K562 (cell line): ENCODE measurements around the gene TXNRD1. TPM values are rescaled to one million over a fixed set of nuclear protein-coding genes. Genes with fewer than 3 reads are reported as not detected.

Source experiments
- ARID2 ChIP-seq: fragments of 450-650 bp; IDR thresholded peaks from 2 replicates; pipeline ENCODE4 v1.6.1; 2017; ENCODE audit warnings: antibody characterized with exemption, mild to moderate bottlenecking
- CEBPG ChIP-seq, 3 experiments: fragments of 200-800 bp in 1 of 3; sonication (Bioruptor generic) in 1 of 3; sonication (generic) in 1 of 3; formaldehyde crosslinking in 1 of 3; IDR thresholded peaks in 2 of 3; conservative IDR thresholded peaks in 1 of 3; 2 replicates each; pipeline versions ENCODE4 v1.6.1 to v1.8.0; 2016 to 2022; ENCODE audit warnings: missing compliant biosample characterization in 2 of 3, missing genetic modification characterization in 2 of 3, mild to moderate bottlenecking in 1 of 3, missing genetic modification reagents in 1 of 3
- FOXK2 ChIP-seq, 2 experiments: fragments of 450-650 bp; IDR thresholded peaks in 1 of 2; conservative IDR thresholded peaks in 1 of 2; 2 replicates each; pipeline ENCODE4 v1.6.1; 2016; ENCODE audit warnings: low read depth in 2 of 2, mild to moderate bottlenecking in 1 of 2
- GTF3C2 ChIP-seq: IDR thresholded peaks from 3 replicates; pipeline ENCODE4 v1.6.1; 2011; ENCODE audit warnings: borderline replicate concordance, mild to moderate bottlenecking, moderate library complexity; ENCODE audit not compliant: insufficient read length; ENCODE audit errors: extremely low read depth
- JUND ChIP-seq, 2 experiments: IDR thresholded peaks; 2 replicates in 1 of 2; 3 replicates in 1 of 2; pipeline ENCODE4 v1.6.1; 2011; ENCODE audit warnings: borderline replicate concordance in 2 of 2, low read depth in 2 of 2, low read length in 2 of 2, improper control_type of control experiment in 1 of 2, missing biosample characterization in 1 of 2, missing genetic modification characterization in 1 of 2, missing genetic modification reagents in 1 of 2
- MAZ ChIP-seq, 2 experiments: fragments of 450-650 bp in 1 of 2; sonication (generic) in 1 of 2; formaldehyde crosslinking; IDR thresholded peaks in 1 of 2; conservative IDR thresholded peaks in 1 of 2; 2 replicates each; pipeline versions ENCODE4 v1.4.0 to v1.5.0; 2020; ENCODE audit warnings: mild to moderate bottlenecking in 1 of 2, missing genetic modification reagents in 1 of 2
- NFE2L1 ChIP-seq: fragments of 450-650 bp; IDR thresholded peaks from 2 replicates; pipeline ENCODE4 v1.6.1; 2016; ENCODE audit warnings: missing genetic modification characterization, low read depth, mild to moderate bottlenecking, missing compliant biosample characterization, moderate library complexity, borderline replicate concordance
- RAD21 ChIP-seq, 2 experiments: fragments of 250-450 bp in 1 of 2; fragments of 450-650 bp in 1 of 2; sonication (Bioruptor Pico) in 1 of 2; formaldehyde crosslinking in 1 of 2; IDR thresholded peaks in 1 of 2; conservative IDR thresholded peaks in 1 of 2; 2 replicates each; pipeline versions ENCODE4 v1.4.0 to v1.8.0; 2020 to 2022; ENCODE audit warnings: mild to moderate bottlenecking in 2 of 2, moderate library complexity in 1 of 2
- SMAD2 ChIP-seq: fragments of 150-350 bp; IDR thresholded peaks from 2 replicates; pipeline ENCODE4 v1.6.1; 2014; ENCODE audit warnings: low read depth, mild to moderate bottlenecking, low read length
- TAL1 ChIP-seq: fragments of 450-650 bp; IDR thresholded peaks from 2 replicates; pipeline ENCODE4 v1.6.1; 2016; ENCODE audit warnings: mild to moderate bottlenecking
- TBP ChIP-seq: optimal IDR thresholded peaks from 2 replicates; pipeline ENCODE3; 2011; ENCODE audit warnings: low read depth, low read length, improper control_type of control experiment
- TEAD4 ChIP-seq, 2 experiments: sonication (generic) in 1 of 2; formaldehyde crosslinking in 1 of 2; IDR thresholded peaks; 2 replicates each; pipeline versions ENCODE4 v1.6.1 to v1.8.0; 2012 to 2022; ENCODE audit warnings: borderline replicate concordance in 1 of 2, inconsistent platforms in 1 of 2, low read length in 1 of 2, mild to moderate bottlenecking in 1 of 2, missing genetic modification reagents in 1 of 2
- ZNF224 ChIP-seq: sonication (generic); formaldehyde crosslinking; IDR thresholded peaks from 2 replicates; pipeline ENCODE4 v1.8.0; 2022; ENCODE audit warnings: mild to moderate bottlenecking, missing genetic modification reagents
- polyA plus RNA-seq, 8 experiments: library from polyadenylated mRNA; depleted of rRNA in 4 of 8; stranded (reverse) in 5 of 8; unstranded in 3 of 8; fragments of >200 nt; fragmentation: Nextera tagmentation in 2 of 8; fragmentation: Illumina TruSeq in 1 of 8; extraction: Ambion mirVana in 2 of 8; extraction: Trizol in 1 of 8; gene quantifications; 2 replicates each; pipeline versions ENCODE4 v1.2.1 to v1.2.3, GENCODE V29; 2011 to 2014; ENCODE audit warnings: inconsistent platforms in 1 of 8, missing spikeins in 1 of 8
- total RNA-seq, 7 experiments: library from RNA; depleted of rRNA in 6 of 7; stranded (reverse); fragments of >200 nt in 6 of 7; fragmentation: Illumina TruSeq in 2 of 7; extraction: Trizol in 2 of 7; gene quantifications; 2 replicates each; pipeline versions ENCODE4 v1.2.1 to v1.2.3, GENCODE V29; 2011 to 2021; ENCODE audit warnings: low replicate concordance in 1 of 7
- TF ChIP-seq, protein P1 (sequence below): fragments of 450-650 bp; formaldehyde crosslinking; IDR thresholded peaks from 2 replicates; pipeline ENCODE4 v1.4.0; 2020; ENCODE audit warnings: mild to moderate bottlenecking, moderate library complexity

The TXNRD1 gene
- total and polyA plus RNA-seq, 9 of the 15 experiments (the other 6 are each of a cell fraction or from before 2014, with no cell fraction given) = 107 to 189 (median 146) TPM

- no peak for TF ChIP-seq GTF3C2
- TF ChIP-seq ARID2 = peak; percentile 43; the same call in 1 of the 2 replicates
- TF ChIP-seq TAL1 = no peak
- 0 out of 2 replicates have a peak, but pooled peaks have one; percentile 41 for TF ChIP-seq ZNF224 (CRISPR knock-in tag)
- no peak for TF ChIP-seq SMAD2
- TF ChIP-seq, protein P1, sequence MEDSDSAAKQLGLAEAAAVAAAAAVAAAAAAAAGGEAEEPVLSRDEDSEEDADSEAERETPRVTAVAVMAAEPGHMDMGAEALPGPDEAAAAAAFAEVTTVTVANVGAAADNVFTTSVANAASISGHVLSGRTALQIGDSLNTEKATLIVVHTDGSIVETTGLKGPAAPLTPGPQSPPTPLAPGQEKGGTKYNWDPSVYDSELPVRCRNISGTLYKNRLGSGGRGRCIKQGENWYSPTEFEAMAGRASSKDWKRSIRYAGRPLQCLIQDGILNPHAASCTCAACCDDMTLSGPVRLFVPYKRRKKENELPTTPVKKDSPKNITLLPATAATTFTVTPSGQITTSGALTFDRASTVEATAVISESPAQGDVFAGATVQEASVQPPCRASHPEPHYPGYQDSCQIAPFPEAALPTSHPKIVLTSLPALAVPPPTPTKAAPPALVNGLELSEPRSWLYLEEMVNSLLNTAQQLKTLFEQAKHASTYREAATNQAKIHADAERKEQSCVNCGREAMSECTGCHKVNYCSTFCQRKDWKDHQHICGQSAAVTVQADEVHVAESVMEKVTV (CRISPR knock-in tag) = peak; percentile 75
- no peak for TF ChIP-seq NFE2L1 (tag)
- 0 out of 4 replicates have a peak, but pooled peaks of 1 of the 2 experiments have one; percentile 19 for TF ChIP-seq FOXK2 (conservative IDR thresholded peaks at IDR 0.05 in 1 of 2, IDR thresholded peaks at IDR 0.05 in 1 of 2; ENCODE audit: low read depth in 2 of 2)
- no peak for TF ChIP-seq CEBPG (CRISPR knock-in tag; IDR thresholded peaks at IDR 0.05)
- no peak for TF ChIP-seq CEBPG (tag; conservative IDR thresholded peaks at IDR 0.05 in 1 of 2, IDR thresholded peaks at IDR 0.05 in 1 of 2)
- TF ChIP-seq TBP = no peak
- 0 out of 4 replicates have a peak, but pooled peaks of 1 of the 2 experiments have one; percentile 43 for TF ChIP-seq MAZ (CRISPR knock-in tag; conservative IDR thresholded peaks at IDR 0.05 in 1 of 2, IDR thresholded peaks at IDR 0.05 in 1 of 2)
- TF ChIP-seq JUND (IDR thresholded peaks at IDR 0.05; ENCODE audit: borderline replicate concordance, low read depth, low read length) = 0 out of 2 replicates have a peak, but pooled peaks have one; percentile 8
- TF ChIP-seq JUND (tag; IDR thresholded peaks at IDR 0.05; ENCODE audit: borderline replicate concordance, low read depth, low read length) = no peak
- TF ChIP-seq TEAD4 (IDR thresholded peaks at IDR 0.05; ENCODE audit: low read length) = 0 out of 2 replicates have a peak, but pooled peaks have one; percentile 10
- TF ChIP-seq TEAD4 (CRISPR knock-in tag; IDR thresholded peaks at IDR 0.05; ENCODE audit: borderline replicate concordance) = no peak
- peak; percentile 90 to 93 for TF ChIP-seq RAD21 (CRISPR knock-in tag; conservative IDR thresholded peaks at IDR 0.05 in 1 of 2, IDR thresholded peaks at IDR 0.05 in 1 of 2)
These were observed 14.2 kb upstream of the TXNRD1 start (continued) for GRCh38 chr12:104201238-104202001.
